NCI-H128 (cell line): ENCODE data around the gene RIMS1.

Source experiments
- DNase-seq: peaks from one replicate; lab custom pipeline; 2025; ENCODE audit not compliant: unreplicated experiment; lab: John Stamatoyannopoulos, UW

The RIMS1 gene

DNA sequence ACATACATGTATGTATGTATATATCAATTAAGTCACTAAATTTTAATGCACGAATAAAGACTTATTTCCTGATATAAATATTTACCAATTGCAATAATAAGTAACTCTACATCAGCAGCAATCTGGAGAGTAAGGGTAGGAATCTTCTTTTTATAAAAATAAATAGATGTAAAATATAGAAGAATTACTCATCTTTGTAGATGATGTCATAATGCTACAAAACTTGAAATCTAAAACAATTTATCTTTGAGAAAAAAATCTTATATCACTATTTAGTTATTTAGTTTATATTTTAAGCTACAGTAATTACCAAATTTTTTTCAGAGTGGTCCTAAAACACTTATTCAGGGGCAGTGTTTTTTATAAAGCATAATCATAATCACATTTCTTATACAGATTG is 351.7 kb downstream of the RIMS1 start:
- DNase-seq = no peak

DNA sequence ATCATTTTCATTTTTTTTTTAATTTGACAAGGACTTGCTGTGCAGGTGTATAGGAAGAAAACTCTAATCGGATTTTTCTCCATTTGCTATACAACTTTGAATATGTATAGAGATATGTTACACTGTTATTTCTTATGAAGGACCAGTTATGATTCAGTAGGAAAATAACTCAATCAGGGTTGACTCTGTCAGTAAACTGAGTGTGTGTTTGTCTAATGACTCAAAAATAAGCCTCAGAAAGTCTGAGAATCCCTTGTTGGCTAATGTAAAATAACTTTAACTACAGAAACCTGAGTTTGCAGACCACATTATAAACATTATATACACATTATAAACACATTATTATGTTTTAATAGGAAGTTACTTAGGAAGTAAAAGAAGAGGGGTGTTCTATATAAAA is 352.6 kb downstream of the RIMS1 start:
- DNase-seq = no peak

DNA sequence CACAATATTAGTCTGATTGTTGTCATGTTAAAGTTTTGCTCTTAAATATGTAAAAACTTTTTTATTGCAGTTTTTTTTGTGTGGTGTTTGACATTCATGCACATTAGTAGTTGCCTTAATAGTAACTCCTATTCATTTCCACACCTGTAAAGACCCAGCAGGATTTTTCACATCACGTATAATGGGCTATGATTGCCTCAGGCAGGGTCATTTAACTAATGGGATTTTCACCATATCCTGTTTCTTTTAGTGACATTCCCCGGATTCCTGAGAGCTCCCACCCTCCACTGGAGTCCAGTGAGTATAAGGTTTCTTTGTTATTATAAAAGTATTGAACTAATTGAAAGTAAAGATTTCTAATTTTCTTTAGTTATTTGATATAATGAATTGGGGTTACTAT is 359.2 kb downstream of the RIMS1 start:
- DNase-seq = no peak

DNA sequence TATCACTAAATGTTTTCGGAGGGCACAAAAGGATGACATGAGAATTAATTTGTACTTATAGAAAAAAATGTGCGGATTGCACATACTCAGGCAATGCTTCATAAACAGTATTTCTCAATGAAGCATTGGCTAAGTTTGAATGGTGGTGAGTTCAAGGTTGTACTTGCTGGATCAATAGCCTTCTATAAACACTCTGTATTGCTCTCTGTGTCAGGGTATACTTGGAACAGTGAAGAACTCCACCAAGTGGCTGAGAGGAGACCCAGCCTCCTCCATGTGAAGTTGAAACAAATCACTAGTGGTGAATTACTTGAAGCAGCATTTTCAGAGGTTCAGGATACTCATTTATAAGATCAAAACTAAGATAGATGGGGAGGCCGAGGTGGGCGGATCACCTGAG is 360.6 kb downstream of the RIMS1 start:
- DNase-seq = no peak

DNA sequence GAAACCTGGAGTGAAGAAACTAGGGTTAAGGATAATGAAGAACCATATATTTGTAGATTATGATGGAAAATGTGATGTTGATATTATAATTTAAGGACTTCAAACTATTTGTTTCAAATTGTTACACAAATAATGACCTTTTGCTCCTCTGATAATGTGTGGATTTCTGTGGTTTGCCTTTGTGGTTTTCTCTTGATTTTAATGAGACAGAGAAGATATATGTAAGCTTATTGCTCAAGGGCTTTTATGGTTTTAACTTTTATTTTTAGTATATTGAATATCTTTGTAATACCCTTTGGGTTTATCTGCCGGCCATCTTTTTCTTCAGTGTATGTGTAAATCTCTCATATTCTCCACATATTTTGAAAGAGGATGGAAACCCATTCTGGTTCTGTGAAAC is 362.3 kb downstream of the RIMS1 start:
- DNase-seq = no peak

DNA sequence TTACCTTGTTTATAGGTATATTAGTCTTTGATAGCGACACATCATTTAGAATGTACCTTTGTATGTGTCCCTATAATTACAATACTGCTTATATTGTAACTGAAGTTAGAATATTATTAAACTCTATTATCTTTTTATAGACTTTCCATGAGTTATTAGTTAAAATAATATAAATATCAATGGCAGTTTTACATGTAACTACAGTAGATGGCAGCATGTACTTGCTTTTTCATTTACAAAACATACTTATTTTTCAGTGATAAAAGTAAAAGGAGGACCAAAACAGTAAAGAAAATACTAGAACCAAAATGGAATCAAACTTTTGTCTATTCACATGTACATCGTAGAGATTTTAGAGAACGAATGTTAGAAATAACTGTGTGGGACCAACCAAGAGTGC is 364.3 kb downstream of the RIMS1 start:
- no peak for DNase-seq

DNA sequence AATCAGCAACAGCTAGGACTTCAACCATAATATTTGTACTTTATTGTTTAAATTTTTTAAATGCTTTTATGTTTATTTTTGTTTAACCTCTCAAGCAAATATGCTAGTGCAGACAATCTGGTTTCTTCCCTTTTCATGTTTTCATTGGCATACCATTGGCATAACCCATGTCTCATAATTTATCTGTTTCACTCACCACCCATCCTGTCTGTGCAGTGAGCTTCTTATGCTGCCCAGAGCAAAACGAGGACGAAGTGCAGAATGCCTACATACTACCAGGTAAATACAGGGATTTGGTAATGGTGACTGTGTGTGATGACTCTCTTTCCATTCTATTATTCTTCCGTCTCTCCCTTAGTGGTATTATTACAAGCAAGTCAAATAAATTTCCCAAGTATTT is 374.1 kb downstream of the RIMS1 start:
- no peak for DNase-seq

DNA sequence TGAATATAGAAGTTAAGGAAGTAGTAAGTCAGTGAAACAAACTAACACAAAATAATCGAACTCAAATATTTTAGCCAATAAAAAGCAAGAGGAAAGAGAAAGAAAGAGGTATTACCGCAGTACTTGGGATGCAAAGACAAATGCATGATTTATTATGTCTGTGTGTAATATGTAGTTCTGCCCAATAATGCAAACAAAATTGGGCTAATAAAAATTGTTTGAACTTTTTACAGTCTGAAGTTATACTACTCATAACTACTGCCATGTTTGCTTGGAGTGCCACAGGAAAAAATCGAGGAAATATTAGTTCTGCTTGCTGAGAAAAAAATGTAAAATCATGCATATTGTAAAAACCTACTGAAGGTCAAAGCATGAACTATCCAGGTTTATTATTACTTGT is 375.2 kb downstream of the RIMS1 start:
- no peak for DNase-seq

- no peak for DNase-seq
These were observed 375.9 kb downstream of the RIMS1 start for GRCh38 chr6:72262254-72262653.

DNA sequence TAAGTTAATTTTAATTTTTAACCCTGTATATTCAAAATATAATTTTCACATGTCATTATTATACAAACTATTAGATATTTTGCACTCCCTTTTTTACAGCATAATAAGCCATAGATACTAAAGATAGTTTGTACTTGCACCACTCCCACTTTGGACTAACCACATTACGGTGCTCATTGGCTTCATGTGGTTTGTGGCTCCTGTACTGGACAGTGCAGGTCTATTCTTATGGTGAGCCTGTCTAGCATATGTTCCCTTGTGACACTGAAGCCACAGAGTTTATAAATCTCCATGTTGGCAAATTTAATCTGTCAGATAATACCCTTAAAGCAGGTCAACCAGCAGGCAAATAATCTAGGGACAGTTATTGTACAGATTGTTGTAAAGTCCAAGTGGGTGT is 381.1 kb downstream of the RIMS1 start:
- DNase-seq = no peak

- DNase-seq = no peak
These were observed 385.2 kb downstream of the RIMS1 start for GRCh38 chr6:72271531-72271930.

DNA sequence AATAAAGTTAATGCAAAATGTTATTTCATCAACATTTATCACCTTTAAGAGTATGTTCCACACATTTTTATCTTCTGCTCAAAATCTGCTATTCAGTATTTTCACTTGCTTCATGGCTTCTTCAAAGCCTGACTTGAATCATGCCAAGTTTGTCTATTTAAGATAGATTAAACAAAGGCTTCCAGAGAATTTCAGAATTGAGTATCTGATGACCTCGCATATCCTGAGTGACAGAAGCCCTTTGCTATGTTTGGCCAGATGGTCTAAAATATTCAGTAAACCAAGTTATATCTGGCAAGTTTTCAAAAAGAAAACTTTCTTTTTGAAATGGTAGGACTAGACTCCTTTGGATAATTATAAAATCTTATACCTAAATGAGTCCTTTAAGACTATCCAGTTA is 386.6 kb downstream of the RIMS1 start:
- no peak for DNase-seq

DNA sequence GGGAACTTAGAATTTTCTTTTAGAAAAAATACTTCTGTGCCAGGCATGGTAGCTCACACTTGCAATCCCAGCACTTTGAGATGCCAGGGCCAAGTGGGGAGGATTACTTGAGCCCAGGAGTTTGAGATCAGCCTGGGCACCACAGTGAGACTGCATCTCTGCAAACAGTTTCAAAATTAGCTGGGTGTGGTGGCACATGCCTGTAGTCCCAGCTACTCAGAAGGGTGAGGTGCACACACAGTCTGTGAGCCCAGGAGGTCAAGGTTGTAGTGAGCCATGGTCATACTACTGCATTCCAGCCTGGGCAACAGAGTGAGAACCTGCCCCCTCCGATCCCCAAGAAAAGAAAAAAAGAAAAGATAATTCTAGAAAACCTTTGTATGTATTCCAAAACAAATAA is 389.5 kb downstream of the RIMS1 start:
- DNase-seq = no peak

GRCh38 chr6:72282201-72282600 is 395.9 kb downstream of the RIMS1 start:
- no peak for DNase-seq

DNA sequence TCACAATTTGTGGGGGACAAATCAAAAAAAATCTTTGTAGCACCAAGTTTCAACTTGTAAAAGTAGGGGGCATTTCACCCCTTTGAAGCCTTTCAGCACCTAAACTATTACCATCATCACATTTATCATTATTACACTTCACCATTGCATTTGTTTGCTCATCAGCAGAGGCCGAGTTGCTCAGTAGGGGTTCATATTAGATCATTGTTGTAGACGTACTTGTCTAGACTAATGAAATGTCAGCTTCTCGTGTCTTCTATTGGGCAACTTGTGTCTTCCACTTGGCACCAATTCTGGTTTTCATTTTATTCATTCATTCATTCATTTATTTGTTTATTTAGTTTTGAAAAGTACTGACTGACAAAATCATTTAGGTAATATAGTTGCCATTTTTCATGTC is 397.2 kb downstream of the RIMS1 start:
- no peak for DNase-seq

DNA sequence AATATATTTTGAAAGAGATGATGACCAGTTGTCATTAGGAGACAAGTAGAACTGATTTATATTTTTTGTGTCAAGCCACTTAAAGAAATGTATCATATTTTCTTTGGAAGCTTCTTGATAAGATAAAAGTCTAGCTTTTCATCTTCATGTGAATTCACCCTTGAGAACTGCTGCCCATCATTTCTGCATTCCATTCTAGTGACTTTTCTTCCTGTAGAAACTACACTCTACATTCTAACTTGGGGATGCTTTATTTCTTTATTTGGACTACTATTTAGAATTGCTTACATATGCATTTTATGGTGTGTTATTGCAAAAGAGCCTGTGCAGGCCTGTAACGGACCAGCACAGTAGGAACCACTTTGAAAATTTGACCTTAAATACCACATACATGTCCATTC is 400.6 kb downstream of the RIMS1 start:
- no peak for DNase-seq

DNA sequence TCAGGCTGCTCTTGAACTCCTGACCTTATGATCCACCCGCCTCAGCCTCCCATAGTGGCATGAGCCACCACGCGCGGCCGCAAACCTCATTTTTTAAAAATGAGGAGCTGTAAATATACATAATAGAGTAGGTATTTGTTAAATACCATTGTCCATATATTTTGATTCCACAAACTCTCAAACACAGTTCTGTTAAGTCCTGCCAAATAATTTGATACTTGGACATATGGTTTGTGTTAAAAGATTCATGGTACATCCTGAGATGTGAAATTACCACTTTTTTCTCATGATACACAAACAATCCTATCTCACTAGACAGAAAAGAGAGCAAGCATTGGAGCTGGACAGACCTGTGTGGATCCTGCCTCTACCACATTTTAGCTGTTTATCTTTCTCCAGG is 401.5 kb downstream of the RIMS1 start:
- DNase-seq = no peak

DNA sequence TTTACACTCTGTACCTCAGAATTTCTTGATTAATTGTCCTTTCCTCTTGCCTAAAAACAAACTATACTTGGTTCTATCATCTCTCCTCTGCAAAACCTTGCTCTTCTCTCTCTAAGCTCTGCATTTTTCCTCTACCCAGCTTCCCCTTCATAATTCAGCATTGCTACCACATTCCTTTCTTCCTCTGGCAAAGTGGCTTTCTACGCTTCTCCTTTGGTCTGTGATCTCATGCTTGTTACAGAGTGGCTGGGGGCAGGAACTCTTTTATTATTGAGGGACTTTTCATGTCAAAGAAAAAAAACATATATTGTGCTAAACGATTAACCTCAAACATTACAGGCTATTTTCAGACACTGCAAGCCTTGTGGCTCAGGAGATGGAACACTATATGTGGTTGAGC is 402.2 kb downstream of the RIMS1 start:
- DNase-seq = no peak

DNA sequence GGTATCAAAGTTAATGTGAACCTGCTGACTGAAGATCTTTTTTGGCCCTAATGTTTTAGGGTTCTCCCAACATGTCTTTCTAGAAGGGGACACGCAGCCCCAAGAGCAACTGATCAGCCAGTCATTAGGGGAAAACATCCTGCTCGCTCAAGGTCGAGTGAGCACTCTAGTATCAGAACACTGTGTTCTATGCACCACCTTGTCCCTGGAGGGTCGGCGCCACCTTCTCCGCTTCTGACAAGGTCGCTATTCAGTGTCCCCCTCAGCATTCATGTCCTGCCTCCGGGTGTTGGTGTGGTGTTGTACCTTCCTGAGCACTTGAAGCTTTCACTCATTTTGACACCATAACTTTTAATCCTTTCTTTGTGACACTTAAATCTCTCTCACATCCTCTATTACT is 404.3 kb downstream of the RIMS1 start:
- DNase-seq = no peak

DNA sequence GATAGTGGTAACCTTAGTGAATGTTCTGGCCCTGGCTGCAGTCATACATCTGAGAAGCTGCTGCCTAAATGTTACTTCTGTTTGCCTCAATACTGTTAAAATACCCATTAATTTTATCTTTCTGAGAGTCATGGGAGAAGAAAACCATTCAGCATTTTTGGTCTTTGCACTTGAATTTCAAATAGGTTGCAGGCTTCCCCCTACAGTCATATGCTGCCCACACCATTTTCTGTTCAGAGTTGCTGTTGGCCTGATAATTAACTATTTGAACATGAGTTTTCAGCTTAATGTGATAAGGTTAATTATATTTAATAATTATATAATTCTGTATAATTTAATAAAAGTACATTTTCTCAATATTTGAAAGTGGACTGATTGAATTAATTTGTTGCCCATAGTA is 410.0 kb downstream of the RIMS1 start:
- DNase-seq = no peak

GRCh38 chr6:72305971-72306370 is 419.6 kb downstream of the RIMS1 start:
- DNase-seq = no peak

- no peak for DNase-seq
These were observed 430.5 kb downstream of the RIMS1 start for GRCh38 chr6:72316675-72317380.

DNA sequence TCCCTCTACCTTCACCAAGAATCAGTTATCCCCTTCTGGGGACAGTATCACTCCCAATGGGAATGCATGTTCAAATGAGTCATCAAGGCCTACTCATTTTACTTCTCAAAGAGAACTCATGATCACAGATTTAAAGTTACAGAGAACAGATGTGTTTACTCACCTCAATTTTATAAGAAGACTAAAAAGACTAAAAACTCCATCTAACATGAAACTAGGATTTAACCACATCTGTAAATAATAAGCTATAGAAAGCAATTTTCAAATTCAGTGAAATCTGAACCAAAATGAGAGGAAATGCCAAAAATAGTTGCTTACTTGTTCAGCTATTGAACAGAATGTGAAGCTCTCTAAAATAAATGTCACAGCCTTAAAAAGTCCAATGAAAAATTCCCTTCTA is 435.4 kb downstream of the RIMS1 start:
- no peak for DNase-seq

DNA sequence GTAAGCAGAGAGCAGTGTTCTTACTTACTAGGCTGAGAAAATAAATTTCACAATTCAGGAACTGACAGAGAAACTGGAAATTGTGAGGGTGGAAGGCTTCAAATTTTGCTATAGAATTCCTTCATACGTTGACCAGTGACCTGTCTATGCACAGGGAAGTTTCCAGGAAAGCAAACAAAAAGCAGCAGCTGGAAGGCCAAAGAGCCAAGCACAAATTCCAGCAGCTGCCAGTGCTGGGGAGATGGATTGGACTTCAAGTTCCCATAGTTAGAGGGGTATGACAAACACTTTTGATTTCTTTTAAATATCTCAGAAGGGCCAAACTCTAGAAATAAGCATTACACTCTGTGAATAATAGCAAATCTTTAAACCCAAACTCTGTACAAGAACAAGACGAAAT is 436.4 kb downstream of the RIMS1 start:
- DNase-seq = no peak
